Pancreas (tissue), 10 donors: ENCODE measurements around the gene BCL11A. TPM values are rescaled to one million over a fixed set of nuclear protein-coding genes. Genes with fewer than 3 reads are reported as not detected.

Experiments used
- ATAC-seq, 4 donors: fragments of 200-7000 bp; cut with Tn5 transposase; one replicate each; pipeline versions ENCODE4 v1.8.0 to v1.9.1; 2020; ENCODE audit warnings: mild to moderate bottlenecking in 4 of 4, moderate library complexity in 4 of 4
- DNase-seq, 6 donors: peaks; one replicate each; pipeline ENCODE4 v3.0.0-alpha.2; 2020
- FAIRE-seq: peaks from 2 replicates; lab custom pipeline; 2012; peaks lifted over from hg19 to GRCh38; lab: Jason Lieb, UNC
- H3K27ac ChIP-seq, 4 donors: fragments of 200-600 bp; sonication (generic); 1 replicate in 3 of 4; 2 replicates in 1 of 4; pipeline versions ENCODE4 v1.5.0 to v1.8.0; 2020
- H3K27me3 ChIP-seq, 4 donors: fragments of 200-600 bp; one replicate each; pipeline ENCODE4 v1.8.0; 2021
- H3K36me3 ChIP-seq, 3 donors: fragments of 200-600 bp; sonication (generic) in 1 of 3; one replicate each; pipeline versions ENCODE4 v1.5.0 to v1.8.0; 2020 to 2021
- H3K4me1 ChIP-seq, 3 donors: fragments of 200-600 bp; one replicate each; pipeline ENCODE4 v1.8.0; 2021
- H3K4me3 ChIP-seq, 4 donors: fragments of 200-600 bp; sonication (generic) in 2 of 4; one replicate each; pipeline versions ENCODE4 v1.5.0 to v1.8.0; 2020 to 2021
- H3K9me3 ChIP-seq, 4 donors: fragments of 200-600 bp; one replicate each; pipeline ENCODE4 v1.8.0; 2021
- WGBS, 2 donors: extraction: QIAGEN DNeasy Blood & Tissue Kit; methylation state at CpG; one replicate each; pipeline ENCODE4 v1.1.7; 2013; 5-methylcytosine and 5-hydroxymethylcytosine counted together
- intact Hi-C, 3 donors: fragments of 100-400 bp; cut with DNase I; formaldehyde crosslinking; loops; one replicate each; pipeline versions ENCODE4 v1.11.1 to v1.14.2; 2022
- polyA plus RNA-seq, 2 donors: library from polyadenylated mRNA; stranded (reverse); fragments of 200-250 nt; gene quantifications; one replicate each; pipeline ENCODE4 v1.2.3, GENCODE V29; 2013
- total RNA-seq, 6 donors: library from RNA; stranded (reverse); fragmentation: NEBNext Ultra II Directional in 4 of 6; extraction: Animal tissue kit (Norgen Biotek cat#: 25700) in 4 of 6; gene quantifications; one replicate each; pipeline versions ENCODE4 v1.2.1 to v1.2.4, GENCODE V29; 2021 to 2023
- TF ChIP-seq, protein P1 (sequence below), 4 donors: fragments of 200-600 bp; sonication (generic) in 3 of 4; IDR thresholded peaks; one replicate each; pipeline versions ENCODE4 v1.5.0 to v1.8.0; 2021; ENCODE audit warnings: antibody characterized with exemption in 4 of 4
- donor health status: healthy with polysubstance abuse.
- donor health status: DM: no; HTN: no; CAD: no; lungs with moderate emphysema.
- donor health status: DM: no; HTN: no; CAD: no.
- donor health status: control.
- donor health status: control.
- donor health status: Bipolar disorder and iron deficiency.
- donor health status: DM: yes; HTN: yes; CAD: no.
- donor health status: DM: no; HTN: no; CAD: no.
- donor health status: DM: no; HTN: no; CAD: no.
- donor health status: DM: yes; HTN: yes; CAD: no.

BCL11A gene
- total and polyA plus RNA-seq, 8 donors, result 4.4 to 16.1 (median 11.7) TPM

DNA sequence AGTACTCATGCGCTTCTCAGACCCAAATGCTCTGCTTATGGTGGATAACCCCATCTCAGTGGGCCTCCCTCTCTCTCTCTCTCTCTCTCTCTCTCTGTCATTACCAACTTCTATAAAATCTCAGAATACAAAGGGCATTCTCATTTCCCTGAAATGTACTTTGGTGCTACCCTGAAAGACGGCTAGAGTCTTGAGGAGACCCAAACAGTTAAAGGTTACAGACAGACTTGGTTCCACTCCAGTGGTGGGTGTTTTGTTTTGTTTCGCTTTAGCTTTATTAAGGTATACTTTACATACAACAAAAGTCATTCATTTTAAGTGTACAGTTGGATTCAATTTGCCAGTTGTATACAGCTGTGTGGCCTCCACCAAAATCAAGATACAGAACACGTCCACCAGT is 60.9 kb downstream of the BCL11A start:
- FAIRE-seq (no peak), ATAC-seq (no peak)
- 96 to 98% methylated on average over 4 of the region's 4 CpGs for WGBS, 2 donors

DNA sequence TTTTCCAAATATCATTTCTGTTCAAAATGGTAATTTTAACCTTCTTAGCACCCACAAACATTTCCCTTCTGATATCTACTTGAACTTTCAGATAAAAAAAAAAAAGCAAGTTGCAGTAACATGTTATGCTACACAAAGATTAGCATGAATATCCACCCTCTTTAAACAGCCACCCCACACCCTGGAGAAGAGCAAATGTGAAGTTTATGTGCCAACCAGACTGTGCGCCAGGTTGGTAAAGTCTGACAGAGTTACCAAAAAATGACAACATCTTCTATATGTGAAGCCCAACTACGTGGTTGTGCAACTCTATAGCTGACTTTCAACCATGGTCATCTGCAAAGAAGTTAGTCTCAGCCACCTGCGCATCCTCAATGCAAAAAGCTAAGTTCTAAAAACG is 62.6 kb downstream of the BCL11A start:
- no peak overlapping the region for H3K27ac ChIP-seq
- 81 to 83% methylated on average over 4 of the region's 4 CpGs for WGBS, 2 donors
- intact Hi-C loops, result loop anchor here in 1 of 3 donors (10.0 kb wide), 1 partner anchor 54 kb away; no protein-coding TSS in a partner anchor
- TF ChIP-seq, protein P1, sequence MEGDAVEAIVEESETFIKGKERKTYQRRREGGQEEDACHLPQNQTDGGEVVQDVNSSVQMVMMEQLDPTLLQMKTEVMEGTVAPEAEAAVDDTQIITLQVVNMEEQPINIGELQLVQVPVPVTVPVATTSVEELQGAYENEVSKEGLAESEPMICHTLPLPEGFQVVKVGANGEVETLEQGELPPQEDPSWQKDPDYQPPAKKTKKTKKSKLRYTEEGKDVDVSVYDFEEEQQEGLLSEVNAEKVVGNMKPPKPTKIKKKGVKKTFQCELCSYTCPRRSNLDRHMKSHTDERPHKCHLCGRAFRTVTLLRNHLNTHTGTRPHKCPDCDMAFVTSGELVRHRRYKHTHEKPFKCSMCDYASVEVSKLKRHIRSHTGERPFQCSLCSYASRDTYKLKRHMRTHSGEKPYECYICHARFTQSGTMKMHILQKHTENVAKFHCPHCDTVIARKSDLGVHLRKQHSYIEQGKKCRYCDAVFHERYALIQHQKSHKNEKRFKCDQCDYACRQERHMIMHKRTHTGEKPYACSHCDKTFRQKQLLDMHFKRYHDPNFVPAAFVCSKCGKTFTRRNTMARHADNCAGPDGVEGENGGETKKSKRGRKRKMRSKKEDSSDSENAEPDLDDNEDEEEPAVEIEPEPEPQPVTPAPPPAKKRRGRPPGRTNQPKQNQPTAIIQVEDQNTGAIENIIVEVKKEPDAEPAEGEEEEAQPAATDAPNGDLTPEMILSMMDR (IDR thresholded peaks at IDR 0.05), result no peak
- FAIRE-seq (no peak), DNase-seq (no peak), ATAC-seq (no peak)
- no peaks in the 10 kb centered on the region for H3K9me3 ChIP-seq
- no peak overlapping the region for H3K4me3 ChIP-seq
- no peaks in the 10 kb centered on the region for H3K36me3 ChIP-seq
- H3K27me3 ChIP-seq, result no peaks in the 10 kb centered on the region
- H3K4me1 ChIP-seq, result peaks cover 0 to 5% (median 0%) of the 10 kb centered on the region in 3 donors

More for the DNA sequence above, 60.9 kb downstream of the BCL11A start:
- no peak for DNase-seq
- Histone ChIP-seq H3K27ac (no peak overlapping the region), H3K27me3 (no peaks in the 10 kb centered on the region), H3K4me3 (no peak overlapping the region), H3K4me1 (peaks cover 0 to 5% (median 0%) of the 10 kb centered on the region in 3 donors), H3K36me3 (no peaks in the 10 kb centered on the region), H3K9me3 (no peaks in the 10 kb centered on the region)
- TF ChIP-seq, protein P1 (IDR thresholded peaks at IDR 0.05), result no peak
- intact Hi-C loops, result loop anchor here in 1 of 3 donors (10.0 kb wide), 1 partner anchor 52 kb away; no protein-coding TSS in a partner anchor

DNA sequence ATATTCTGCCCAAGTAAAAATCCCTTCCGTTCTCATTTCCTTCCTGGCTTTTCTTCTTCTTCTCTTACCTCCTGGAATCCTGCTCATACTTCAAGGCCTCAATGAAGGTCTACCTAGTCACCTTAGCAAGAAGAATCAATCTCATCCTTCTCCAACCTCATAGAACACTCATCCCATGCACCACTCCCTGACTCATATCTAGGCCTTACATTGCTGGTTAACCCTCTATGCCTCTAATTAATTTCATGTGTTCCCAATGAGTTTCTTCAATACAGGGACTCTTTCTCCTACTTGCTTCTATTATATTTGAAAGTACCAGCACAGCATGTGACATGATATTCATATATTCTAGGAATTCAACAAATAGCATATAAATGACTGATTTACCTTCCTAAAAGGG is 63.0 kb downstream of the BCL11A start:
- no peaks in the 10 kb centered on the region for H3K9me3 ChIP-seq
- H3K27ac ChIP-seq, result no peak overlapping the region
- 93 to 96% methylated on average over 1 of the region's 1 CpG for WGBS, 2 donors
- no peak overlapping the region for H3K4me3 ChIP-seq
- ATAC-seq (no peak), FAIRE-seq (no peak), DNase-seq (no peak)
- no peaks in the 10 kb centered on the region for H3K27me3 ChIP-seq
- TF ChIP-seq, protein P1 (IDR thresholded peaks at IDR 0.05), result no peak
- intact Hi-C loops, result loop anchor here in 1 of 3 donors (10.0 kb wide), 1 partner anchor 54 kb away; no protein-coding TSS in a partner anchor
- H3K4me1 ChIP-seq, result peaks cover 0 to 2% (median 0%) of the 10 kb centered on the region in 3 donors
- no peaks in the 10 kb centered on the region for H3K36me3 ChIP-seq

DNA sequence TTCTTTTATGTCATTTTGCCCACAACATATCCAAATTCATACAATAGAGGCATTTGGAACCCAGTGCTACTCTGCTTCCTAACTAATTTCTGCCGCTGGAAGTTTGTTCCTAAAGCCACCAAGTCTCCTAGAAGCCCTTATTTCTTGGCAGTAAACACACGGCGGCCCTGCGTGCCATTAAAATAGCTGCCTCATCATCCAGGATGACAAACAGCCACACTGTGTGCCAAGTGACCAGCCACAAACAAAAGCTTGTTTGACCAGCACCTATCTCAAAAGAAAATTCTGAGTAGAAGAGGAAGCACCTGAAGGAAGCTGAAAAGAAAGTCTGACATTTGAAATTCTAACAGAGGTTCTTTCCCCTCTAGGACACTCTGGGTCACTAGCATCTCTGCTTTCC is 64.2 kb downstream of the BCL11A start:
- 74% methylated on average over 4 of the region's 4 CpGs for WGBS, 2 donors

DNA sequence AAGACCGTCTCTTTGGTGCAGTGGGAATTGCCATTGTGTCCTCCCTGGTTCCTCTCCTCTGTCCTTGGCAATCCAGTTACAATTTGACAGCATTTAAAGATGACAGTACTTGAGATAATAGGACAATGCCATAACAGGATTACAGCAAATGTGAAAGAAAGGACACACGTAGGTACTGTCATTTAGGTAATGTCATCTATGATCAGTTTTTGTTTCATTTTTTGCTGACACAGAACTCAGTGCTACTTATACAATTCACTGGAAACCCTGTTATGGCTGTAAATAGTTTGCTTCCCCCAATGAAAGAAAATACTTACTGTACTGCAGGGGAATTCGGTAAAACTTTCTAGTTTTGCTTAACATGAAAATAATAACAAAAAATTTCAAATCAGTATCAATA is 65.2 kb downstream of the BCL11A start:
- Histone ChIP-seq H3K9me3 (no peaks in the 10 kb centered on the region), H3K36me3 (no peaks in the 10 kb centered on the region), H3K4me3 (no peak overlapping the region), H3K4me1 (no peaks in the 10 kb centered on the region), H3K27me3 (no peaks in the 10 kb centered on the region), H3K27ac (no peak overlapping the region)
- no peak for DNase-seq
- WGBS, 2 donors, result 95 to 96% methylated on average over 3 of the region's 3 CpGs
- FAIRE-seq, result no peak
- TF ChIP-seq, protein P1 (IDR thresholded peaks at IDR 0.05), result no peak
- ATAC-seq, result no peak
- intact Hi-C loops, result no loop called here

More for the DNA sequence above, 64.2 kb downstream of the BCL11A start:
- intact Hi-C loops, result no loop called here
- Histone ChIP-seq H3K36me3 (no peaks in the 10 kb centered on the region), H3K4me3 (no peak overlapping the region), H3K27ac (no peak overlapping the region), H3K9me3 (no peaks in the 10 kb centered on the region), H3K4me1 (no peaks in the 10 kb centered on the region), H3K27me3 (no peaks in the 10 kb centered on the region)
- ATAC-seq, result no peak
- DNase-seq, result no peak
- no peak for FAIRE-seq
- TF ChIP-seq, protein P1 (IDR thresholded peaks at IDR 0.05), result no peak
